Esophagus squamous epithelium (tissue), 5 donors: Measurements from ENCODE around the gene C19orf25. TPM values are rescaled to one million over a fixed set of nuclear protein-coding genes. Genes with fewer than 3 reads are reported as not detected.

Source experiments
- DNase-seq: peaks from one replicate; lab custom pipeline; 2025; lab: John Stamatoyannopoulos, UW
- H3K27ac ChIP-seq, 4 donors: fragments of 200-600 bp; sonication (generic); one replicate each; pipeline ENCODE4 v1.5.1; 2016 to 2019; ENCODE audit warnings: mild to moderate bottlenecking in 1 of 4
- H3K27me3 ChIP-seq, 4 donors: fragments of 200-600 bp; sonication (generic); 1 replicate in 3 of 4; 2 replicates in 1 of 4; pipeline versions ENCODE4 v1.5.1 to v1.6.0; 2017 to 2021; ENCODE audit warnings: antibody characterized with exemption in 1 of 4
- H3K36me3 ChIP-seq, 3 donors: fragments of 200-600 bp; sonication (generic); one replicate each; pipeline ENCODE4 v1.5.1; 2016 to 2019
- H3K4me1 ChIP-seq, 3 donors: fragments of 200-600 bp; sonication (generic); one replicate each; pipeline ENCODE4 v1.5.1; 2017 to 2019
- H3K4me3 ChIP-seq, 4 donors: fragments of 200-600 bp; sonication (generic); 1 replicate in 3 of 4; 2 replicates in 1 of 4; pipeline ENCODE4 v1.5.1; 2016 to 2019; ENCODE audit warnings: mild to moderate bottlenecking in 2 of 4, moderate library complexity in 1 of 4
- H3K9me3 ChIP-seq, 3 donors: fragments of 200-600 bp; sonication (generic); one replicate each; pipeline ENCODE4 v1.5.1; 2016 to 2019
- CTCF ChIP-seq, 6 experiments: fragments of 450-650 bp in 4 of 6; fragments of 200-600 bp in 2 of 6; sonication (generic) in 2 of 6; IDR thresholded peaks; one replicate each; pipeline ENCODE4 v1.5.1; 2016 to 2019; ENCODE audit warnings: antibody characterized with exemption in 6 of 6, mild to moderate bottlenecking in 4 of 6, moderate library complexity in 4 of 6
- POLR2A ChIP-seq, 4 donors: fragments of 450-650 bp; IDR thresholded peaks; one replicate each; pipeline ENCODE4 v1.6.1; 2017; ENCODE audit warnings: antibody characterized with exemption in 4 of 4, mild to moderate bottlenecking in 4 of 4, moderate library complexity in 3 of 4
- WGBS, 2 donors: methylation state at CpG; one replicate each; pipeline ENCODE4 v1.1.5; 2018; 5-methylcytosine and 5-hydroxymethylcytosine counted together
- intact Hi-C: fragments of 100-400 bp; cut with DNase I; formaldehyde crosslinking; loops from one replicate; pipeline ENCODE4 v1.15.0; 2022
- total RNA-seq, 4 donors: library from RNA; depleted of rRNA; stranded (reverse); fragments of >200 nt; gene quantifications; one replicate each; pipeline ENCODE4 v1.1.0, GENCODE V29; 2016
- donor health status: DM: yes; HTN: yes; CAD: no.

The C19orf25 gene
- total RNA-seq, 4 donors from 2014 or later, result 17.8 to 24.5 (median 23.0) TPM

- H3K27me3 ChIP-seq, result no peaks in the 10 kb centered on the region
- TF ChIP-seq POLR2A (IDR thresholded peaks at IDR 0.05) (no peak), CTCF (IDR thresholded peaks at IDR 0.05) (no peak)
- no peak for DNase-seq
- H3K27ac ChIP-seq, result peak overlapping the region; percentile 41 to 75 (median 69)
- intact Hi-C loops, result no loop called here
- no peaks in the 10 kb centered on the region for H3K9me3 ChIP-seq
- 81 to 94% methylated on average over 9 to 12 of the region's 14 CpGs for WGBS, 2 donors
- peaks cover 5 to 47% (median 11%) of the 10 kb centered on the region in 3 donors for H3K4me1 ChIP-seq
- H3K4me3 ChIP-seq, result no peak overlapping the region
- H3K36me3 ChIP-seq, result peaks cover 28 to 100% (median 65%) of the 10 kb centered on the region in 3 donors
Measured at GRCh38 chr19:1425902-1426301, 53.1 kb downstream of the C19orf25 start.

- peak overlapping the region; percentile 41 to 78 (median 72) for H3K27ac ChIP-seq
- intact Hi-C loops, result no loop called here
- 55 to 77% methylated on average over 23 to 25 of the region's 33 CpGs for WGBS, 2 donors
Measured at GRCh38 chr19:1425102-1425837, 53.7 kb downstream of the C19orf25 start.

GRCh38 chr19:1424192-1424955 lies 54.6 kb downstream of the C19orf25 start:
- DNase-seq, result no peak
- Histone ChIP-seq H3K4me3 (no peak overlapping the region), H3K9me3 (no peaks in the 10 kb centered on the region), H3K4me1 (peaks cover 5 to 42% (median 11%) of the 10 kb centered on the region in 3 donors), H3K27ac (peak overlapping the region; percentile 66 to 78 (median 72)), H3K36me3 (peaks cover 33 to 100% (median 63%) of the 10 kb centered on the region in 3 donors), H3K27me3 (no peaks in the 10 kb centered on the region)
- TF ChIP-seq CTCF (IDR thresholded peaks at IDR 0.05) (no peak), POLR2A (IDR thresholded peaks at IDR 0.05) (no peak)
- 44 to 53% methylated on average over 32 to 36 of the region's 42 CpGs for WGBS, 2 donors
- intact Hi-C loops, result no loop called here

More at GRCh38 chr19:1425102-1425837, 53.7 kb downstream of the C19orf25 start:
- H3K4me1 ChIP-seq, result peaks cover 5 to 47% (median 11%) of the 10 kb centered on the region in 3 donors
- peaks cover 33 to 100% (median 69%) of the 10 kb centered on the region in 3 donors for H3K36me3 ChIP-seq
- H3K4me3 ChIP-seq, result no peak overlapping the region
- H3K27me3 ChIP-seq, result no peaks in the 10 kb centered on the region
- no peak for DNase-seq
- TF ChIP-seq CTCF (IDR thresholded peaks at IDR 0.05) (no peak), POLR2A (IDR thresholded peaks at IDR 0.05) (no peak)
- no peaks in the 10 kb centered on the region for H3K9me3 ChIP-seq

GRCh38 chr19:1423436-1424191 lies 55.4 kb downstream of the C19orf25 start:
- peak overlapping the region in 1 of 4 donors; percentile 69 for H3K27ac ChIP-seq
- H3K4me3 ChIP-seq, result no peak overlapping the region
- H3K9me3 ChIP-seq, result no peaks in the 10 kb centered on the region
- WGBS, 2 donors, result 87 to 90% methylated on average over 18 to 32 of the region's 40 CpGs
- DNase-seq, result no peak
- no peaks in the 10 kb centered on the region for H3K27me3 ChIP-seq
- intact Hi-C loops, result no loop called here
- no peak for TF ChIP-seq CTCF (IDR thresholded peaks at IDR 0.05)
- no peak for TF ChIP-seq POLR2A (IDR thresholded peaks at IDR 0.05)
- H3K36me3 ChIP-seq, result peaks cover 40 to 100% (median 62%) of the 10 kb centered on the region in 3 donors
- peaks cover 5 to 38% (median 11%) of the 10 kb centered on the region in 3 donors for H3K4me1 ChIP-seq

Other genes with a start within 250 kb of the C19orf25 start
- 1 to 10 TPM in 3 of 4 donors, under 1 TPM in 1; 0.38 to 1.6 (median 1.2) TPM for gene CBARP, start 241.2 kb downstream of the C19orf25 start, total RNA-seq
- gene ATP5F1D, start 237.5 kb downstream of the C19orf25 start, total RNA-seq, result 100 to 1,000 TPM in 3 of 4 donors, 10 to 100 TPM in 1; 83.4 to 171 (median 132) TPM
- gene MIDN, start 230.6 kb downstream of the C19orf25 start, total RNA-seq, result 10 to 100 TPM; 12.4 to 65.0 (median 40.4) TPM
- gene CIRBP, start 209.9 kb downstream of the C19orf25 start, total RNA-seq, result 100 to 1,000 TPM; 116 to 415 (median 238) TPM
- 10 to 100 TPM; 31.5 to 69.8 (median 50.5) TPM for gene FAM174C, start 203.7 kb downstream of the C19orf25 start, total RNA-seq
- not detected for gene EFNA2, start 193.3 kb downstream of the C19orf25 start, total RNA-seq
- gene NDUFS7, start 95.3 kb downstream of the C19orf25 start, total RNA-seq, result 100 to 1,000 TPM; 124 to 191 (median 165) TPM
- gene GAMT, start 77.7 kb downstream of the C19orf25 start, total RNA-seq, result 10 to 100 TPM in 3 of 4 donors, 1 to 10 TPM in 1; 2.4 to 40.0 (median 13.1) TPM
- 10 to 100 TPM; 60.2 to 76.0 (median 69.0) TPM for gene DAZAP1, start 71.6 kb downstream of the C19orf25 start, total RNA-seq
- gene RPS15, start 40.8 kb downstream of the C19orf25 start, total RNA-seq, result 1,000 to 10,000 TPM; 2,502 to 3,774 (median 3,129) TPM
- gene APC2, start 29.1 kb downstream of the C19orf25 start, total RNA-seq, result under 1 TPM in 1 of 4 donors, not detected in 3; under 0.01 TPM
- 1 to 10 TPM in 2 of 4 donors, under 1 TPM in 2; 0.35 to 5.5 (median 1.1) TPM for gene PCSK4, start 11.1 kb upstream of the C19orf25 start, total RNA-seq
- 10 to 100 TPM in 2 of 4 donors, 1 to 10 TPM in 2; 5.7 to 13.8 (median 9.4) TPM for gene REEP6, start 12.0 kb upstream of the C19orf25 start, total RNA-seq
- gene ADAMTSL5, start 33.8 kb upstream of the C19orf25 start, total RNA-seq, result 10 to 100 TPM; 13.5 to 20.8 (median 18.8) TPM
- under 1 TPM in 2 of 4 donors, not detected in 2; 0.19 to 0.66 TPM for gene PLK5, start 44.9 kb upstream of the C19orf25 start, total RNA-seq
- 10 to 100 TPM; 21.4 to 26.6 (median 23.0) TPM for gene MEX3D, start 89.1 kb upstream of the C19orf25 start, total RNA-seq
- gene MBD3, start 113.7 kb upstream of the C19orf25 start, total RNA-seq, result 10 to 100 TPM; 74.8 to 87.9 (median 84.3) TPM
- 10 to 100 TPM; 47.1 to 74.4 (median 59.1) TPM for gene UQCR11, start 126.2 kb upstream of the C19orf25 start, total RNA-seq
- 10 to 100 TPM; 29.9 to 66.0 (median 47.9) TPM for gene TCF3, start 173.4 kb upstream of the C19orf25 start, total RNA-seq